ENCODE measurements around the gene PCTP. TPM values are rescaled to one million over a fixed set of nuclear protein-coding genes. Genes with fewer than 3 reads are reported as not detected.
A peak's percentile ranks its signal among the peaks of the same experiment; 100 is the strongest.

PCTP gene
- total and polyA plus RNA-seq, 2 of the 4 experiments (the other 2 are of a cell fraction): 11.6 to 12.9 TPM

DNA sequence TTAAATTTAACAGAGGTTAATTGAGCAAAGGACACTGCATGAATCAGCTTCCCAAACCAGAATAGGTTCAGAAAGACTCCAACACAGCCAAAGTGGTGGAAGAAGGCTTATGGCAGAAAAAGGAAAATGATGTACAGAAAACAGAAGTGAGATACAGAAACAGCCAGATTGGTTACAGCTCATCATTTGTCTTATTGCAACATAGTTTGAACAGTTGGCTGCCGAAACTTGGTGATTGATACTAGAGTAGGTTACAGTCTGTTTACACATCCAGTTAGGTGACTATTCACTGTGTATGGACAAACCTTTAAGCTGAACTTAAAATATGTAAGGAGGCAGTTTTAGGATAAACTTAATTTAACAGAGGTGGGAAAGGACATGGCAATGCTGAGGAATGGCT lies 46.5 kb upstream of the PCTP start:
- Histone ChIP-seq H3K9ac (ENCODE audit: low read depth, low read length) (no peak overlapping the region), H3K23ac (ENCODE audit: low read depth, low read length) (no peak overlapping the region), H2AK5ac (ENCODE audit: low read depth, low read length) (no peak overlapping the region), H3K27me3 (ENCODE audit: control insufficient read depth, insufficient read depth, low read length) (no peaks in the 10 kb centered on the region; the same call in 1 of the 2 replicates), H4K20me1 (ENCODE audit: insufficient read depth, low read length) (no peaks in the 10 kb centered on the region), H3K9me3 (ENCODE audit: control insufficient read depth, insufficient read depth, low read length) (no peaks in the 10 kb centered on the region), H2BK20ac (ENCODE audit: low read depth, low read length) (no peak overlapping the region), H3K4me1 (ENCODE audit: control insufficient read depth, insufficient read depth, low read length) (peaks cover 2% of the 10 kb centered on the region; the same call in 1 of the 2 replicates), H3K4me3 (ENCODE audit: insufficient read depth, low read depth, low read length) (no peak overlapping the region), H2AFZ (replicated peaks; ENCODE audit: low read length, poor library complexity) (no peak overlapping the region), H3K4me2 (ENCODE audit: low read depth, low read length) (no peak overlapping the region), H2BK15ac (ENCODE audit: low read depth, low read length) (no peak overlapping the region), H4K8ac (ENCODE audit: low read depth in 2 of 2, low read length in 2 of 2) (no peak overlapping the region), H3K18ac (ENCODE audit: low read depth, low read length) (no peak overlapping the region), H4K5ac (ENCODE audit: low read depth, low read length) (no peak overlapping the region), H4K91ac (ENCODE audit: insufficient read depth, low read depth, low read length) (no peak overlapping the region), H2BK5ac (ENCODE audit: low read depth, low read length, poor library complexity, severe bottlenecking) (no peak overlapping the region), H3K4ac (ENCODE audit: low read depth, low read length) (no peak overlapping the region), H3K56ac (ENCODE audit: extremely low read depth, insufficient read depth, low read length) (no peak overlapping the region), H2BK120ac (ENCODE audit: low read depth, low read length) (no peak overlapping the region), H3K9me1 (ENCODE audit: insufficient read depth, low read length) (no peaks in the 10 kb centered on the region), H3K36me3 (ENCODE audit: control insufficient read depth, insufficient read depth, low read length) (no peaks in the 10 kb centered on the region), H3K14ac (replicated peaks; ENCODE audit: low read depth, low read length) (no peak overlapping the region), H3K79me1 (ENCODE audit: low read depth in 1 of 2, low read length in 2 of 2) (no peaks in the 10 kb centered on the region), H2AK9ac (replicated peaks; ENCODE audit: low read depth, low read length, poor library complexity) (no peak overlapping the region), H3K27ac (ENCODE audit: insufficient read depth, low read length) (no peak overlapping the region)
- DNase-seq: no peak
- BruUV-seq (replicated peaks): no TSS peak
- intact Hi-C loops (cut with micrococcal nuclease) (no loop called here), in situ Hi-C loops (cut with MboI; ENCODE audit: low sequenced_read_pairs) (no loop called here), dilution Hi-C loops (cut with HindIII; ENCODE audit: low sequenced_read_pairs, unreplicated experiment) (no loop called here)
- POLR2A ChIA-PET (ENCODE audit: unreplicated experiment): no interaction called here
- WGBS, 2 experiments (ENCODE audit: extremely low coverage in 2 of 2, insufficient read length in 1 of 2): no CpG with 5 or more reads among the region's 1 CpG
- ATAC-seq (ENCODE audit: low read depth): no peak
- peak; percentile 48 for TF ChIP-seq CEBPB (IDR thresholded peaks at IDR 0.05; ENCODE audit: low read depth, low read length)
- TF ChIP-seq, protein P1, sequence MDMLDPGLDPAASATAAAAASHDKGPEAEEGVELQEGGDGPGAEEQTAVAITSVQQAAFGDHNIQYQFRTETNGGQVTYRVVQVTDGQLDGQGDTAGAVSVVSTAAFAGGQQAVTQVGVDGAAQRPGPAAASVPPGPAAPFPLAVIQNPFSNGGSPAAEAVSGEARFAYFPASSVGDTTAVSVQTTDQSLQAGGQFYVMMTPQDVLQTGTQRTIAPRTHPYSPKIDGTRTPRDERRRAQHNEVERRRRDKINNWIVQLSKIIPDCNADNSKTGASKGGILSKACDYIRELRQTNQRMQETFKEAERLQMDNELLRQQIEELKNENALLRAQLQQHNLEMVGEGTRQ (IDR thresholded peaks at IDR 0.05; ENCODE audit: low read depth, low read length): no peak
- CTCF ChIA-PET: interaction anchor here (0.8 kb wide), 1 partner anchor 31 kb away, joined by 3 read pairs; no protein-coding TSS in a partner anchor

All from IMR-90 (cell line).